ENCODE results near the gene DNASE1L1.

Gene DNASE1L1

DNA sequence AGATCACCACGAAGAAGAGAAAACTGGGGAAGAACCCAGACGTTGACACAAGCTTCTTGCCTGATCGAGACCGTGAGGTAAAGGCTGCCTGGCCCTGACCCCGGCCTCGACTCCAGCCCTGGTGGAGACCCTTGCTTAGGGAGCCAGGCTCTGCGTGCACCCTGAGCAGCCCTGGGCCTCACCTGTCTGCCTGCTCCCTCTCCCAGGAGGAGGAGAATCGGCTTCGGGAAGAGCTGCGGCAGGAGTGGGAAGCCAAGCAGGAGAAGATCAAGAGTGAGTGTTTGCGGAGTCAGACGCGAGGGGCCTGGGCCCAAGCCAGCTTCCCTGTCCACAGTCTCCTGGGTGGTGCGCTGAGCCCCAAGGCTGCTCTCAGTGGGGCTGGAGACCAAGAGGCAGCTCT is 39.4 kb upstream of the DNASE1L1 start:
- no peak overlapping the region for H3K4me3 ChIP-seq (ENCODE audit: low read depth, low read length)
- TF ChIP-seq, protein P1, sequence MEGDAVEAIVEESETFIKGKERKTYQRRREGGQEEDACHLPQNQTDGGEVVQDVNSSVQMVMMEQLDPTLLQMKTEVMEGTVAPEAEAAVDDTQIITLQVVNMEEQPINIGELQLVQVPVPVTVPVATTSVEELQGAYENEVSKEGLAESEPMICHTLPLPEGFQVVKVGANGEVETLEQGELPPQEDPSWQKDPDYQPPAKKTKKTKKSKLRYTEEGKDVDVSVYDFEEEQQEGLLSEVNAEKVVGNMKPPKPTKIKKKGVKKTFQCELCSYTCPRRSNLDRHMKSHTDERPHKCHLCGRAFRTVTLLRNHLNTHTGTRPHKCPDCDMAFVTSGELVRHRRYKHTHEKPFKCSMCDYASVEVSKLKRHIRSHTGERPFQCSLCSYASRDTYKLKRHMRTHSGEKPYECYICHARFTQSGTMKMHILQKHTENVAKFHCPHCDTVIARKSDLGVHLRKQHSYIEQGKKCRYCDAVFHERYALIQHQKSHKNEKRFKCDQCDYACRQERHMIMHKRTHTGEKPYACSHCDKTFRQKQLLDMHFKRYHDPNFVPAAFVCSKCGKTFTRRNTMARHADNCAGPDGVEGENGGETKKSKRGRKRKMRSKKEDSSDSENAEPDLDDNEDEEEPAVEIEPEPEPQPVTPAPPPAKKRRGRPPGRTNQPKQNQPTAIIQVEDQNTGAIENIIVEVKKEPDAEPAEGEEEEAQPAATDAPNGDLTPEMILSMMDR (IDR thresholded peaks at IDR 0.05; ENCODE audit: low read depth, low read length), result no peak

DNA sequence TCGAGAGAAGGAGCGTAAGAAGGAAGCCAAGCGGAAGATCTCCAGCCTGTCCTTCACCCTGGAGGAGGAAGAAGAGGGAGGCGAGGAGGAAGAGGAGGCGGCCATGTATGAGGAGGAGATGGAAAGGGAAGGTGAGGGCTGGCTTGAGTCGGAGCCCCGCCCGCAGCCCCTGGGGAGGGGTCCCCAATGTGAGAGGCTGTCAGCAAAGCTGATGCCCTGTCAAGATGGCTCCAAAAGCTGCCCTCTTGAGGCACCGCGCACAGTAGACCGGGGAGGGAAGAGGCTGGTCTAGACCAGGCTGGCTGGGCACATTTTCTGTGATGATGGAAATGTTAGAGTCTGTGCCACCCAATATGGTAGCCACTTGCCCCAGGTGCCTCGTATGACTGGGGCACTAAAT is 37.4 kb upstream of the DNASE1L1 start:
- no peak overlapping the region for H3K4me3 ChIP-seq (ENCODE audit: low read depth, low read length)
- TF ChIP-seq, protein P1 (IDR thresholded peaks at IDR 0.05; ENCODE audit: low read depth, low read length), result no peak

DNA sequence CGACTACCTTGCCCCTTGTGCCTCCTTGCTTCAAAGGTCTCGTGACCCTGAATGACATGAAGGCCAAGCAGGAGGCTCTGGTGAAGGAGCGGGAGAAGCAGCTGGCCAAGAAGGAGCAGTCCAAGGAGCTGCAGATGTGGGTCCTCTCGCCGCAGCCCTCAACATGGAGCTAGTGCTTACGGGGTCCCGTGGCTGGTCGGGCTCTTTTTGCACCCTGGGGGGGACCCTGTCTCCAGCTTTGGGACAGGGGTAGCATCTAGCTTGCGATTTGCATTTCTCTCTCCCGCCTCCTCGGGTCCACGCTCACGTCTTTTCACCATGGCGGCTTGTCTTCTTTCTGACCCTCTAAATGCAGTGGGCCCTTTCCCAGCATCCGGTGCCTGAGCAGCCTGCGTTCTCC is 36.7 kb upstream of the DNASE1L1 start:
- TF ChIP-seq, protein P1 (IDR thresholded peaks at IDR 0.05; ENCODE audit: low read depth, low read length), result no peak

DNA sequence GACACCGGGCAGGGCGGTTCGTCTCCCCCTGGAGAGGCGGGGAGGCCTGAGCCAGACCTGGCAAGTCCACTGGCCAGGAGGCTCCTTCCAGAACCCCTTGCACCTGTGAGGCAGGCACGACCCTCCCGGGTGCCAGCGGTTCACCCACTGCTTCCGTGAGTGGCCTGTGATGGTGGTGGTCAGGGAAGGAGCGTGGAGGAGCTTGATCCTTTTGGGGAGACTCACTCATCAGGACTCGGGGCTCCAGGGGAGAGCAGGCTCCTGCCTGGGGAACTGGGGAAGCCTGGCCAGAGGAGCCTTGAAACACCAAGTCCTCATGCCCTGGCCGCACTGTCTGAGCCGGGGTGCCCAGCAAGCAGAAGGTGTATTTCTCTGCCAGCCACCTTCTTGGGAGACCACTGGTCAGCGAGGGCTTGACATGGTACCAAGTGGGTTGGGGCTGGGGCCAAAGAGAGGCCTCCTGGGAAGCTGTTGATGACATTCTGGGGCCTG is 35.7 kb upstream of the DNASE1L1 start:
- TF ChIP-seq, protein P1 (IDR thresholded peaks at IDR 0.05; ENCODE audit: low read depth, low read length), result no peak
- H3K4me3 ChIP-seq (ENCODE audit: low read depth, low read length), result peak overlapping the region; percentile 66

More for the DNA sequence above, 36.7 kb upstream of the DNASE1L1 start:
- H3K4me3 ChIP-seq (ENCODE audit: low read depth, low read length), result no peak overlapping the region

DNA sequence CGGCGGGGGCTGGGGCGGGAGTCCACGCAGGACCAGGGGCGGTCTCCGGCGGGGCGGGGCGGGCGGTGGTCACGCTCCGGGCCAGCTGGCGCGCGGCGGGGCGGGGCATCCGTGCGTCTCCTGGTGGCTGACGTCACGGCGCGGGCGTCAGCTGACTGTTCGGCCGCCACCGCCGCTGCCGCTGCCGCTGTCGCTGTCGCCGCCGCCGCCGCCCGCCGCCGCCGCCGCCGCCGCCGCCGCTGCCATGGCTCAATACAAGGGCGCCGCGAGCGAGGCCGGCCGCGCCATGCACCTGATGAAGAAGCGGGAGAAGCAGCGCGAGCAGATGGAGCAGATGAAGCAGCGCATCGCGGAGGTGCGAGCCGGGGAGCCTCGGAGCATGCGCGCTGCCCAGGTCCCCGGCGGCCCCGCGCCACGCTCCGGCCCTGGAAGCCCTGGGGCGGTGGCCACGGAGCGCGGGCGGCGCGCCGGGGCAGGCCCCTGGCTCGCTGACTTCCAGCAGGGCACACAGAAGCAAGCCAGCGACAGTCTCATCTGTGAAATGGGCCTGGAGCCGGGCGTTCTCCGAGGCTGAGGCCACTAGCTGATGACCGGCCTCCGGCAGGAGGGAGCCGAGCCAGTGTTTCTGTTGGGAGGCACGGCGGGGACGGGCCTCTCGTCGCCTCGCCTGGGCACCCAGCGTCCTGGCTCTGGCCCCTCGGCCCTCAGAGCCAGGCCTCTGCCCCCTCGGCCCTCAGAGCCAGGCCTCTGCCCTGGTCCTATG is 35.1 kb upstream of the DNASE1L1 start, which contains the start of gene FAM50A:
FAM50A (plus strand) TSS at position 150 of the 763 bp plus-strand sequence; CDS start at position 245, 95 bp downstream.
- TF ChIP-seq, protein P1 (IDR thresholded peaks at IDR 0.05; ENCODE audit: low read depth, low read length), result no peak
- H3K4me3 ChIP-seq (ENCODE audit: low read depth, low read length), result peak within 1 kb of the TSS; percentile 66

DNA sequence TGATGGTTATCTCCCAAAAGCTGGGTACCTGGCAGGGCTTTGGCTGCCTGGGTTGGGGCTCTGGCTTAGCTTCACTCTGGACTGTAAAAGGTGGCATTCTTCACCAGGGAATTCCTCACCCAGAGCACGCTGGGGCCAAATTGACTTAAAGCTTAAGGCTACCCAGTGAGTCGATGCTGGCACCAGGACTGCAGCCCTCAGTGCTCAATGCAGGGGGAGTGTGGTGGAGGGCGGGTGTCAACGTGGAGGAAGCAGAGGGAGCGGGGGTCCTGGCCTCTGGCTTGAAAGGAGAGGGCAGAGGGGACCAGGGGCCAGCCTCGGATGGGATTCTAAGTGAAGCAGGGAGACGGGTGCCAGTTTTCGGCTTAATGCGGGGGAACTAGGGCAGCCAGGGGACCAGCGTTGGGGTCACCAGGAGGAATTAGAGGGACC is 34.4 kb upstream of the DNASE1L1 start:
- TF ChIP-seq, protein P1 (IDR thresholded peaks at IDR 0.05; ENCODE audit: low read depth, low read length), result no peak
- H3K4me3 ChIP-seq (ENCODE audit: low read depth, low read length), result peak overlapping the region; percentile 27

DNA sequence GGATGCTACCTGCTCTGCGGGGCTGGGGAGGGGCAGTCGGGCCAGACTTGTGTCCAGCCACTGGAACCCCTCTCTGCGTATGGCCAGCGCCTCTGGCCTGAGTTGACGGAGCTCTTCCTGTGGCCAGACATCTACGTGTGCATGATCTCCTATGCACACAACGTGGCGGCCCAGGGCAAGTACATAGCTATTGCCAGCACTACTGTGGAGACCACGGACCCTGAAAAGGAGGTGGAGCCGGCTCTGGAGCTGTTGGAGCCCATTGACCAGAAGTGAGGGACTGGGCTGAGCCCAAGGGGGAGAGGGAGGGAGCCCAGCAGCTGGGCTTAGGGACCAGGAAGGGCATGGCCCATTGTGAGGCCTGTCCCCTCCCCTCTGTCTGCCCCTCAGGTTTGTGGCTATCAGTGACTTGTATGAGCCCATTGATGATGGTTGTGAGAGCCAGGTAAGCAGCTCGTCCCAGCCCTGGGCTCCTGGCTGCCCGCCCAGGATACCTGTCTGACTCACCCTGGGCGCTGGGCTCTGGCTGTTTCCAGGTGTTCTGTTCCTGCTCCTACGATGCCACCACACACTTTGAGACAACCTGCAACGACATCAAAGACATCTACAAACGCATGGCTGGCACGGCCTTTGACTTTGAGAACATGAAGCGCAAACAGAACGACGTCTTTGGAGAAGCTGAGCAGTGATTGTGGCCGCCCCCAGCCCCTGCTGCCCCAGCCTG is 33.1 kb upstream of the DNASE1L1 start:
- H3K4me3 ChIP-seq (ENCODE audit: low read depth, low read length), result no peak overlapping the region
- TF ChIP-seq, protein P1 (IDR thresholded peaks at IDR 0.05; ENCODE audit: low read depth, low read length), result no peak

Data from WI38 (cell line).